ENCODE data around the gene IL10RA. TPM values are rescaled to one million over a fixed set of nuclear protein-coding genes. Genes with fewer than 3 reads are reported as not detected.
"Not testable (repeated sequence)": the region's sequence is repeated elsewhere in the genome, so short reads cannot be mapped to it uniquely, and the experiment has no call there.

The IL10RA gene
- total RNA-seq, 3 donors from 2014 or later = 30.5 to 39.3 (median 36.6) TPM

GRCh38 chr11:117976445-117976844 is 9.7 kb upstream of the IL10RA start:
- peaks cover 10% of the 10 kb centered on the region for H3K36me3 Mint-ChIP-seq (ENCODE audit: insufficient read depth)
- H3K9me3 Mint-ChIP-seq = no peaks in the 10 kb centered on the region
- DNase-seq (no peak), ATAC-seq (no peak)
- H3K4me1 Mint-ChIP-seq (ENCODE audit: low read depth) = peaks cover 77% of the 10 kb centered on the region
- no peaks in the 10 kb centered on the region for H3K27me3 Mint-ChIP-seq (ENCODE audit: low read depth)
- no peak overlapping the region for H3K4me3 Mint-ChIP-seq

GRCh38 chr11:117977029-117977428 is 9.2 kb upstream of the IL10RA start:
- Mint-ChIP-seq H3K4me3 (no peak overlapping the region), H3K4me1 (ENCODE audit: low read depth) (peaks cover 78% of the 10 kb centered on the region), H3K27me3 (ENCODE audit: low read depth) (no peaks in the 10 kb centered on the region), H3K9me3 (no peaks in the 10 kb centered on the region), H3K36me3 (ENCODE audit: insufficient read depth) (peaks cover 10% of the 10 kb centered on the region)
- no peak for DNase-seq
- ATAC-seq = no peak

GRCh38 chr11:117977612-117978264 is 8.5 kb upstream of the IL10RA start:
- not testable (repeated sequence) for DNase-seq; H3K27me3 Mint-ChIP-seq (ENCODE audit: low read depth); ATAC-seq; H3K9me3 Mint-ChIP-seq
- Mint-ChIP-seq H3K36me3 (ENCODE audit: insufficient read depth) (peaks cover 10% of the 10 kb centered on the region), H3K4me3 (peak overlapping the region; percentile 22), H3K4me1 (ENCODE audit: low read depth) (peaks cover 73% of the 10 kb centered on the region)

GRCh38 chr11:117978291-117978910 is 7.8 kb upstream of the IL10RA start:
- ATAC-seq; DNase-seq; H3K4me3 Mint-ChIP-seq; H3K27me3 Mint-ChIP-seq (ENCODE audit: low read depth); H3K9me3 Mint-ChIP-seq: not testable (repeated sequence)
- peaks cover 73% of the 10 kb centered on the region for H3K4me1 Mint-ChIP-seq (ENCODE audit: low read depth)
- peaks cover 10% of the 10 kb centered on the region for H3K36me3 Mint-ChIP-seq (ENCODE audit: insufficient read depth)

GRCh38 chr11:117978991-117979390 is 7.2 kb upstream of the IL10RA start:
- ATAC-seq (no peak), DNase-seq (no peak)
- no peaks in the 10 kb centered on the region for H3K9me3 Mint-ChIP-seq
- H3K36me3 Mint-ChIP-seq (ENCODE audit: insufficient read depth) = peaks cover 10% of the 10 kb centered on the region
- peaks cover 75% of the 10 kb centered on the region for H3K4me1 Mint-ChIP-seq (ENCODE audit: low read depth)
- H3K27me3 Mint-ChIP-seq (ENCODE audit: low read depth) = no peaks in the 10 kb centered on the region
- H3K4me3 Mint-ChIP-seq = no peak overlapping the region

- peaks cover 10% of the 10 kb centered on the region for H3K36me3 Mint-ChIP-seq (ENCODE audit: insufficient read depth)
- H3K4me3 Mint-ChIP-seq = peak overlapping the region; percentile 1
- H3K27me3 Mint-ChIP-seq (ENCODE audit: low read depth) = no peaks in the 10 kb centered on the region
Measured at GRCh38 chr11:117979481-117980211, 6.5 kb upstream of the IL10RA start.

GRCh38 chr11:117980280-117980679 is 5.9 kb upstream of the IL10RA start:
- Mint-ChIP-seq H3K27me3 (ENCODE audit: low read depth) (no peaks in the 10 kb centered on the region), H3K4me3 (no peak overlapping the region), H3K9me3 (no peaks in the 10 kb centered on the region), H3K36me3 (ENCODE audit: insufficient read depth) (peaks cover 10% of the 10 kb centered on the region), H3K4me1 (ENCODE audit: low read depth) (peaks cover 80% of the 10 kb centered on the region)
- ATAC-seq (peak; percentile 44 to 46), DNase-seq (no peak)

More at GRCh38 chr11:117979481-117980211, 6.5 kb upstream of the IL10RA start:
- Mint-ChIP-seq H3K9me3 (no peaks in the 10 kb centered on the region), H3K4me1 (ENCODE audit: low read depth) (peaks cover 76% of the 10 kb centered on the region)
- DNase-seq (no peak), ATAC-seq (peak; percentile 64 to 67)

- peaks cover 10% of the 10 kb centered on the region for H3K36me3 Mint-ChIP-seq (ENCODE audit: insufficient read depth)
- H3K4me3 Mint-ChIP-seq = no peak overlapping the region
- no peaks in the 10 kb centered on the region for H3K27me3 Mint-ChIP-seq (ENCODE audit: low read depth)
- H3K4me1 Mint-ChIP-seq (ENCODE audit: low read depth) = peaks cover 78% of the 10 kb centered on the region
- DNase-seq (no peak), ATAC-seq (no peak)
- H3K9me3 Mint-ChIP-seq = no peaks in the 10 kb centered on the region
Measured at GRCh38 chr11:117980720-117981119, 5.5 kb upstream of the IL10RA start.

GRCh38 chr11:117983163-117983475 is 3.1 kb upstream of the IL10RA start:
- H3K36me3 Mint-ChIP-seq (ENCODE audit: insufficient read depth) = peaks cover 10% of the 10 kb centered on the region
- no peak for DNase-seq
- ATAC-seq = no peak
- peaks cover 73% of the 10 kb centered on the region for H3K4me1 Mint-ChIP-seq (ENCODE audit: low read depth)
- H3K9me3 Mint-ChIP-seq = no peaks in the 10 kb centered on the region
- H3K4me3 Mint-ChIP-seq = no peak overlapping the region
- H3K27me3 Mint-ChIP-seq (ENCODE audit: low read depth) = no peaks in the 10 kb centered on the region

GRCh38 chr11:117984476-117984875 is 1.7 kb upstream of the IL10RA start:
- Mint-ChIP-seq H3K27me3 (ENCODE audit: low read depth) (no peaks in the 10 kb centered on the region), H3K4me3 (peak overlapping the region; percentile 82), H3K9me3 (no peaks in the 10 kb centered on the region), H3K36me3 (ENCODE audit: insufficient read depth) (peaks cover 12% of the 10 kb centered on the region), H3K4me1 (ENCODE audit: low read depth) (peaks cover 79% of the 10 kb centered on the region)
- DNase-seq (no peak), ATAC-seq (no peak)

GRCh38 chr11:117986981-117987574 is 884 bp downstream of the IL10RA start:
- peak; percentile 58 to 67 for ATAC-seq
- peaks cover 83% of the 10 kb centered on the region for H3K4me1 Mint-ChIP-seq (ENCODE audit: low read depth)
- H3K36me3 Mint-ChIP-seq (ENCODE audit: insufficient read depth) = peaks cover 25% of the 10 kb centered on the region
- no peaks in the 10 kb centered on the region for H3K9me3 Mint-ChIP-seq
- H3K4me3 Mint-ChIP-seq = peak overlapping the region; percentile 82
- DNase-seq = peak; percentile 56
- no peaks in the 10 kb centered on the region for H3K27me3 Mint-ChIP-seq (ENCODE audit: low read depth)

GRCh38 chr11:117989351-117990102 is 3.3 kb downstream of the IL10RA start:
- DNase-seq (no peak), ATAC-seq (no peak)
- Mint-ChIP-seq H3K9me3 (no peaks in the 10 kb centered on the region), H3K36me3 (ENCODE audit: insufficient read depth) (peaks cover 43% of the 10 kb centered on the region), H3K4me1 (ENCODE audit: low read depth) (peaks cover 87% of the 10 kb centered on the region), H3K27me3 (ENCODE audit: low read depth) (no peaks in the 10 kb centered on the region), H3K4me3 (peak overlapping the region; percentile 82)

GRCh38 chr11:117992136-117992535 is 5.9 kb downstream of the IL10RA start:
- no peak for DNase-seq
- H3K9me3 Mint-ChIP-seq = no peaks in the 10 kb centered on the region
- H3K36me3 Mint-ChIP-seq (ENCODE audit: insufficient read depth) = peaks cover 62% of the 10 kb centered on the region
- H3K27me3 Mint-ChIP-seq (ENCODE audit: low read depth) = no peaks in the 10 kb centered on the region
- no peak for ATAC-seq
- H3K4me1 Mint-ChIP-seq (ENCODE audit: low read depth) = peaks cover 91% of the 10 kb centered on the region
- peak overlapping the region; percentile 82 for H3K4me3 Mint-ChIP-seq

GRCh38 chr11:117992620-117993019 is 6.4 kb downstream of the IL10RA start:
- Mint-ChIP-seq H3K4me1 (ENCODE audit: low read depth) (peaks cover 91% of the 10 kb centered on the region), H3K9me3 (no peaks in the 10 kb centered on the region), H3K4me3 (peak overlapping the region; percentile 82), H3K27me3 (ENCODE audit: low read depth) (no peaks in the 10 kb centered on the region), H3K36me3 (ENCODE audit: insufficient read depth) (peaks cover 62% of the 10 kb centered on the region)
- DNase-seq = no peak
- ATAC-seq = no peak

All from activated T-cell treated with anti-CD3 and anti-CD28 coated beads, Interleukin-2, amount 50 U/mL, for 4 hours (primary cell).